ENCODE data around the gene UBN1. TPM values are rescaled to one million over a fixed set of nuclear protein-coding genes. Genes with fewer than 3 reads are reported as not detected.

UBN1 gene
- total RNA-seq (2021) (45.6 and 51.0 TPM in 2 replicates), Bru-seq, nascent RNA (percentile 83 among the genes with signal in this experiment), BruChase-seq, experiment 1, labeled RNA remaining after a 2-hour chase (percentile 91 among the genes with signal in this experiment), BruChase-seq, experiment 2, labeled RNA remaining after a 6-hour chase (percentile 93 among the genes with signal in this experiment)
- long read RNA-seq, full-length matches to known transcripts: 6 of 98 reads
- long read RNA-seq, partial matches to known transcripts: 74 of 98 reads
- long read RNA-seq, other reads (novel, unspliced or antisense): 18 of 98 reads

DNA sequence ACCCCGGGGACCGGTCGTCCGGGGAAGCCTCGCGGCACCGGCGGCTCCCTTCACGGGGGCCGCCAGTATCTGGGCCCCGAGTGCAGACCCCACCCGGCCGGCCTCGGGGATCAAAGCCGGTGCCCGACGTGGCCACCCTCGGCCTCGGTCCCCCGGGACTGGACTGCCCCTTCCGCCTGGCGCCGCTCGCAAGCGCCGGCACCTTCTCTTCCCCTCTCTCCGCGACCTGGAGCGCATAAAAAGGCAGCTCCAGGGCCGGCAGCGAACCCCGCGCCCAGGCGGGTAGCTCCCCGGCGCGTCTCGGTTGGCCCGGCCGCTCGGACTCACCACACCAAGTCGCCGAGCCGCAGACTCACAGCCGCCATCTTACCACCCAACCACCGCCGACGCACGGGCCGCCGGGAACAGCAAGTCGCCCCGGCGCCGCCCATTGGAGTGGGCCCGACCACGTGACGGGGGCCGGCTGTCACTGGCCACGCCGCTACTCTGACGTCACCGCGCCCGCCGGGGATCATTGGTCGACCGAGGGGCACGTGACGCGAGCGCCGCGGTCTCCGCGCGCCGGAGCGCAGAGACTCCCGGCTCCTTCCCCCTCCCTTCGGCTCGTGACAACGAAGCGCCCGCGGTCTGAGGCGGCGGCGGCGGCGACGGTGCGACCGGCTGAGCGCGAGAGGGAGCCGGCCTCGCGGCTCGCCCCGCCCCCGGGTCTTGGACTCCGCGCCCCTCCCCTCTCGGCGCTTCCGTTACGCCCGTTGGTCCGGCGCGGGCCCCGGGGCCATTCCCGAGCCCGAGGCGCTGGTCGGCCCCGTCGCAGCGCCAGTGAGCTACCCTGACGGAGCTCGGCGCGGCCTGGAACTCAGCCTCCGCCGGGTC is at the start of gene UBN1, which contains the start of gene GLYR1:
UBN1 (plus strand) TSS at position 581 of the 873 bp plus-strand sequence. CDS start 5,437 bp downstream, outside the sequence.
GLYR1 (minus strand) TSS at position 388 of the 873 bp plus-strand sequence; CDS start at position 365, 23 bp downstream.
- CTCF ChIA-PET: no interaction called here

GRCh38 chr16:4797805-4798252 is 49.5 kb upstream of the UBN1 start:
- CTCF ChIA-PET: interaction anchor here (0.6 kb wide), 1 partner anchor 111 kb away, joined by 3 read pairs; no protein-coding TSS in a partner anchor
- no peaks in the 10 kb centered on the region for H3K36me3 ChIP-seq (ENCODE audit: insufficient read depth, low read length, poor library complexity, severe bottlenecking)
- DNase-seq (ENCODE audit: low spot score): no peak
- no peaks in the 10 kb centered on the region for H3K4me1 ChIP-seq (ENCODE audit: insufficient read depth, low read length, poor library complexity, severe bottlenecking)
- POLR2A ChIA-PET (ENCODE audit: low non-redundant PET): no interaction called here
- H3K27me3 ChIP-seq (replicated peaks; ENCODE audit: insufficient read depth, low read depth, low read length, poor library complexity): no peaks in the 10 kb centered on the region
- no peak for TF ChIP-seq EZH2 (IDR thresholded peaks at IDR 0.05; ENCODE audit: borderline replicate concordance, low read depth, low read length, poor library complexity, severe bottlenecking)
- TF ChIP-seq, protein P1, sequence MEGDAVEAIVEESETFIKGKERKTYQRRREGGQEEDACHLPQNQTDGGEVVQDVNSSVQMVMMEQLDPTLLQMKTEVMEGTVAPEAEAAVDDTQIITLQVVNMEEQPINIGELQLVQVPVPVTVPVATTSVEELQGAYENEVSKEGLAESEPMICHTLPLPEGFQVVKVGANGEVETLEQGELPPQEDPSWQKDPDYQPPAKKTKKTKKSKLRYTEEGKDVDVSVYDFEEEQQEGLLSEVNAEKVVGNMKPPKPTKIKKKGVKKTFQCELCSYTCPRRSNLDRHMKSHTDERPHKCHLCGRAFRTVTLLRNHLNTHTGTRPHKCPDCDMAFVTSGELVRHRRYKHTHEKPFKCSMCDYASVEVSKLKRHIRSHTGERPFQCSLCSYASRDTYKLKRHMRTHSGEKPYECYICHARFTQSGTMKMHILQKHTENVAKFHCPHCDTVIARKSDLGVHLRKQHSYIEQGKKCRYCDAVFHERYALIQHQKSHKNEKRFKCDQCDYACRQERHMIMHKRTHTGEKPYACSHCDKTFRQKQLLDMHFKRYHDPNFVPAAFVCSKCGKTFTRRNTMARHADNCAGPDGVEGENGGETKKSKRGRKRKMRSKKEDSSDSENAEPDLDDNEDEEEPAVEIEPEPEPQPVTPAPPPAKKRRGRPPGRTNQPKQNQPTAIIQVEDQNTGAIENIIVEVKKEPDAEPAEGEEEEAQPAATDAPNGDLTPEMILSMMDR (conservative IDR thresholded peaks at IDR 0.05; ENCODE audit: low read depth, low read length): no peak
- BruUV-seq (replicated peaks): no TSS peak
- H3K9me3 ChIP-seq (ENCODE audit: low read depth, low read length, poor library complexity, severe bottlenecking): no peaks in the 10 kb centered on the region
- intact Hi-C loops (cut with micrococcal nuclease; ENCODE audit: unreplicated experiment): no loop called here
- H3K27ac ChIP-seq (ENCODE audit: low read depth, low read length, poor library complexity, severe bottlenecking): no peak overlapping the region
- H3K4me3 ChIP-seq (ENCODE audit: low read depth, low read length, poor library complexity, severe bottlenecking): no peak overlapping the region

More for the DNA sequence above, at the start of gene UBN1, which contains the start of gene GLYR1:
- Histone ChIP-seq H3K4me3 (ENCODE audit: low read depth, low read length, poor library complexity, severe bottlenecking) (peak within 1 kb of the TSS; percentile 99), H3K27me3 (replicated peaks; ENCODE audit: insufficient read depth, low read depth, low read length, poor library complexity) (no peaks in the 10 kb centered on the region), H3K27ac (ENCODE audit: low read depth, low read length, poor library complexity, severe bottlenecking) (peak within 1 kb of the TSS; percentile 97), H3K9me3 (ENCODE audit: low read depth, low read length, poor library complexity, severe bottlenecking) (no peaks in the 10 kb centered on the region), H3K4me1 (ENCODE audit: insufficient read depth, low read length, poor library complexity, severe bottlenecking) (peaks cover 8% of the 10 kb centered on the region), H3K36me3 (ENCODE audit: insufficient read depth, low read length, poor library complexity, severe bottlenecking) (peaks cover 32% of the 10 kb centered on the region)
- intact Hi-C loops (cut with micrococcal nuclease; ENCODE audit: unreplicated experiment): loop anchor here (10.0 kb wide), 1 partner anchor 248 kb away; the partner anchor contains the start of gene EEF2KMT
- no TSS peak for BruUV-seq (replicated peaks)
- TF ChIP-seq, protein P1 (conservative IDR thresholded peaks at IDR 0.05; ENCODE audit: low read depth, low read length): no peak
- TF ChIP-seq EZH2 (IDR thresholded peaks at IDR 0.05; ENCODE audit: borderline replicate concordance, low read depth, low read length, poor library complexity, severe bottlenecking): no peak
- peak; percentile 99 for DNase-seq (ENCODE audit: low spot score)
- POLR2A ChIA-PET (ENCODE audit: low non-redundant PET): no interaction called here

DNA sequence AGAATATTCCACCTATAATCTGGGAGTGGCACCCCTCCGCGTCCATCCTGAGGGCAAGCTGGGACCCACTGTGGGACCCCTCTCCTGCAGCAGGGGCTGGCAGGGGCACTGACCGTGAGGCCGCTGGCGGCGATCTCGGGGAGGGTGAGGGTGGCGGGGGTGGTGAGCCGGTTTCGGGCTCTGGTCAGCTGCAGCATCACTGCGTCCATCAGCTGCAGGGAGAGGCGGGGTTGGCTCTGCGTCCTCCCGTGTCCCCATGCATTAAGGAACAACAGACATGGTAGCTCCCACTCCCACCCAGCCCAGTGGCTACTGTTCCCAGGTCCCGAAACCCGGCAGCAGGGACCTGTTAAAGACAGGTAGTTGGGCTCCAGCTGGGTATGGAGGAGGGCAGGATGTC is 48.8 kb upstream of the UBN1 start:
- intact Hi-C loops (cut with micrococcal nuclease; ENCODE audit: unreplicated experiment): no loop called here
- peaks cover 3% of the 10 kb centered on the region for H3K4me1 ChIP-seq (ENCODE audit: insufficient read depth, low read length, poor library complexity, severe bottlenecking)
- no peaks in the 10 kb centered on the region for H3K9me3 ChIP-seq (ENCODE audit: low read depth, low read length, poor library complexity, severe bottlenecking)
- H3K27ac ChIP-seq (ENCODE audit: low read depth, low read length, poor library complexity, severe bottlenecking): no peak overlapping the region
- CTCF ChIA-PET: interaction anchor here (0.6 kb wide), 1 partner anchor 111 kb away, joined by 3 read pairs; no protein-coding TSS in a partner anchor
- no peaks in the 10 kb centered on the region for H3K36me3 ChIP-seq (ENCODE audit: insufficient read depth, low read length, poor library complexity, severe bottlenecking)
- no peaks in the 10 kb centered on the region for H3K27me3 ChIP-seq (replicated peaks; ENCODE audit: insufficient read depth, low read depth, low read length, poor library complexity)
- no peak for TF ChIP-seq EZH2 (IDR thresholded peaks at IDR 0.05; ENCODE audit: borderline replicate concordance, low read depth, low read length, poor library complexity, severe bottlenecking)
- TF ChIP-seq, protein P1 (conservative IDR thresholded peaks at IDR 0.05; ENCODE audit: low read depth, low read length): no peak
- DNase-seq (ENCODE audit: low spot score): no peak
- no peak overlapping the region for H3K4me3 ChIP-seq (ENCODE audit: low read depth, low read length, poor library complexity, severe bottlenecking)
- POLR2A ChIA-PET (ENCODE audit: low non-redundant PET): no interaction called here
- BruUV-seq (replicated peaks): no TSS peak

All from A673 (cell line).